Middle frontal gyrus (tissue), 1 donor: Measurements from ENCODE around the gene MAGEE1.

ENCODE experiments used
- DNase-seq: peaks from one replicate; pipeline ENCODE4 v3.0.0-alpha.2; 2015; ENCODE audit warnings: low spot score; ENCODE audit errors: extremely low spot score

MAGEE1 gene

DNA sequence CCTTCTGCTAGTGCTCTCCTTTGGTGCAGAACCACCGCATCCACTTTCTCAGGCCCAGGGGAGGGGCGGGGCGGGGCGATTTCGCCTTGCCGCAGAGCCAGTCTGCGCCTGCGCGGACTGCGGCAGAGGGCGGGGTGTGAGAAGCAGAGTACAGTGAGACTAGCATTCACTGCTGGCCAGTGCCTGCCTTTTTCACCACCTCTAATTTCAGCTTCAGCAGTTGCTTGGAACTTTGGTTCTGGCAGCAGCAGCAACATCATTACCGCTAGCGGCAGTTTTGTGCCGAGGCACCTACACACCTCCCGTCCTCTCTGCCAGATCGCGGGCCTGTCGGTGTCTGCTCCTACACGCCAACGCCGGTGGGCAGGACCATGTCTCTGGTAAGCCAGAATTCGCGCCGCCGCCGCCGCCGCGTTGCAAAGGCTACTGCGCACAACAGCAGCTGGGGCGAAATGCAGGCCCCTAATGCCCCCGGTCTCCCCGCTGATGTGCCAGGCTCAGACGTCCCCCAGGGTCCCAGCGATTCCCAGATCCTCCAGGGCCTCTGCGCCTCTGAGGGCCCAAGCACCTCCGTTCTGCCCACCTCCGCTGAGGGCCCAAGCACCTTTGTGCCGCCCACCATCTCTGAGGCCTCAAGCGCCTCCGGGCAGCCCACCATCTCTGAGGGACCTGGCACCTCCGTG, at the start of gene MAGEE1:
MAGEE1 (plus strand) TSS at position 151 of the 683 bp plus-strand sequence; CDS start at position 372, 221 bp downstream.
- DNase-seq, result peak; percentile 37

DNA sequence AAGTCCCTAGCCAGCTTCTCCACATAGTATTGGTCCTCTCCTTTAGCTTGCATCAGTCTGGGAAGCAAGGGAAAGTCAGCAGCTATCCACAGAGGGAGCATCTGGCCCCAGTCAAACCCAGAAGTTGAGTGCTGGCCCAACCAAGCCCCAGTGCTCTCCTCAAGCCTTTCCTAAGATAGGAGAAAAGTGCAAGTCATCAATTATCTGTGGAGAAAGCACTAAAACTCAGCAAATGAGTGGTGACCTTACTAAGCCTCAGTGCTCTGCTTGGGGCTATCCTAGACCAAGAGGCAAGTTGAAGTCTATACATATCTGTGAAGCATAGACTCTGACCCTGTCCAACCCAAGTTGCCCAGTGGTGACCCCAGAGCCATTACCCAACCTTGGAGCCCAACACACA, 28.5 kb upstream of the MAGEE1 start:
- DNase-seq, result no peak

GRCh38 chrX:76407795-76408194, 19.7 kb upstream of the MAGEE1 start:
- DNase-seq, result no peak

DNA sequence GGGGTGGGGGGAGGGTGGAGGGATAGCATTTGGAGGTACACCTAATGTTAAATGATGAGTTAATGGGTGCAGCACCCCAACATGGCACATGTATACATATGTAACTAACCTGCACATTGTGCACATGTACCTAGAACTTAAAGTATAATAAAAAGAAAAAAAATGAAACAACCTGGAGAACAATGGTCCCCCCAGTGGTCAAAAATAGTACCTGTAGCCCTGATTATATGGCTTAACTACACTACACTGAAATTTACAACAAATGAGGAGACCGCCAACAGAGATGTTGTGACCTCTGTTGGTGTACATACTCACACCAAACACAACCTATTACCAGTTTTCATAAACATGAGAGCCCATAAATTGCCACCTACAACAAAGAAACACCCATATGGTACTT, 7.3 kb upstream of the MAGEE1 start:
- DNase-seq, result no peak

DNA sequence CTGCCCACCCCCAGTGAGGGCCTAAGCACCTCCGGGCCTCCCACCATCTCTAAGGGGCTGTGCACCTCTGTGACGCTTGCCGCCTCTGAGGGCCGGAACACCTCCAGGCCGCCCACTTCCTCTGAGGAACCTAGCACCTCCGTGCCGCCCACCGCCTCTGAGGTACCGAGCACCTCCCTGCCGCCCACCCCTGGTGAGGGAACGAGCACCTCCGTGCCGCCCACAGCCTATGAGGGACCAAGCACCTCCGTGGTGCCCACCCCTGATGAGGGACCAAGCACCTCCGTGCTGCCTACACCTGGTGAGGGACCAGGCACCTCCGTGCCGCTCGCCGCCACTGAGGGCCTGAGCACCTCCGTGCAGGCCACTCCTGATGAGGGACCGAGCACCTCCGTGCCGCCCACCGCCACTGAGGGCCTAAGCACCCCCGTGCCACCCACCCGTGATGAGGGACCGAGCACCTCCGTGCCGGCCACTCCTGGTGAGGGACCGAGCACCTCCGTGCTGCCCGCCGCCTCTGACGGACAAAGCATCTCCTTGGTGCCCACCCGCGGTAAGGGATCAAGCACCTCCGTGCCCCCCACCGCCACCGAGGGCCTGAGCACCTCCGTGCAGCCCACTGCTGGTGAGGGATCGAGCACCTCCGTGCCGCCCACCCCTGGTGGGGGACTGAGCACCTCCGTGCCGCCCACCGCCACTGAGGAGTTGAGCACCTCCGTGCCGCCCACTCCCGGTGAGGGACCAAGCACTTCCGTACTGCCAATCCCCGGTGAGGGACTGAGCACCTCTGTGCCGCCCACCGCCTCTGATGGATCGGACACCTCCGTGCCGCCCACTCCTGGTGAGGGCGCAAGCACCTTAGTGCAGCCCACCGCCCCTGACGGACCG, 977 bp downstream of the MAGEE1 start:
- DNase-seq, result no peak

GRCh38 chrX:76433219-76433618, 5.7 kb downstream of the MAGEE1 start:
- no peak for DNase-seq

GRCh38 chrX:76434103-76434741, 6.7 kb downstream of the MAGEE1 start:
- no peak for DNase-seq

GRCh38 chrX:76439188-76439587, 11.7 kb downstream of the MAGEE1 start:
- no peak for DNase-seq

DNA sequence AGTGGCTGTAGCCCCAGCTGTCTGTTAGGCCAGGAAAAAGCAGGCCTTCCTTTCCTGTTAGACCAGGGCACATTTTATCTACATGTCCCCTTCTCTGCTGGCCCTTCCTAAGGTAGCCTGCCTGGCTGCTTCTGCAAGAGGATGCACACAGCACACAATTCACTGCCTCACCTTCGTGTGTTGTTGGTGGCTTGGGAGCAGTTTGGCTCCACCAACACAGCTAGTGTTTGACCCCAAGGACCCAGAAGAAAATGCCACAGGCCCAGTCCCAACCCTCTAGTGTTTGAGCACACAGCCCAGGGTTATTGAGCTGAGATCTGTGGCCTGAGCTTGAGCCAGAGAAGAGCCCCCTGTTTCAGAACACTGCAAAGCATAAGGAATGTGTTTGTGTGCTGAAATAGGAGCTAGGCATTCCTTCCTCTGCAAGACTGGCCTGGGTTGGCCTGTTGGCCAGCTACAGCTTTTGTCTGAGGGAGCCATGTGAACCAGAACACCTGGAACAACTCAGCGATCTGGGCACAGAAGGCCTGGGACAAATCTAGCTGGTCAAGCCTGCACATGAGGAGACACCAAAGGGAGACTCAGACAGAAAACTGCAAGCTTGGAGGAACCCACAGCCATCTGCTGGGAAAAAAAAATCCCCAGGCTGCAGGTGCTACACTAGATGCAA, 26.4 kb downstream of the MAGEE1 start:
- no peak for DNase-seq

DNA sequence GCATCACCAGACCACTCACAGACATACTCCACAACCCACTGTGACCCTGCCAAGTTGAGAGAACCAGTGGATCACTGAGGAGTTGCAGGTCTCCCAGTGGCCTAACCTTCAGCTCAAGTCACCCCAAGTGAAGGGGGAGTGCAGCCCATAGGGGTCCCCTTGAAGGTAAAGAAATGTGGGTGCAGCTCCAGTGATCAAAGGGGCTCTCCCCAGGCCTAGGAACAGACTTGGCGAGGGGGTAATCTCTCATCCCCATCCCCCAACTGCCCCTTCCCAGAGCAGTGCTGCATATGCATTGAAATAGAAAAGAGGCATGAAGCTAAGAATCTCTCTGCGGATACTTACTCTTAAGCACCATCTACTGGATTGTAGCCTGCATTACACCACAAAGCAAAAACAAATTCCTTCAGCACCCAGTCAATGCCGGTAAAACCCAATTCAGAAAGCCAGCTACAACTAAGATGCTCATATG, 27.0 kb downstream of the MAGEE1 start:
- DNase-seq, result no peak

GRCh38 chrX:76477353-76477752, 49.8 kb downstream of the MAGEE1 start:
- DNase-seq, result no peak
